CD14-positive monocyte (primary cell): ENCODE results near the gene ZNF341. TPM values are rescaled to one million over a fixed set of nuclear protein-coding genes. Genes with fewer than 3 reads are reported as not detected.

ENCODE experiments used
- DNase-seq, 3 donors: peaks; one replicate each; pipeline ENCODE4 v3.0.0-alpha.2; 2011 to 2022
- H2AFZ ChIP-seq: 2 replicates; pipeline ENCODE4 v1.6.0; 2012; ENCODE audit warnings: mild to moderate bottlenecking, low read depth, low read length, inconsistent platforms; ENCODE audit not compliant: insufficient read depth, poor library complexity, severe bottlenecking
- H3K27ac ChIP-seq, 2 donors: 1 replicate in 1 of 2; 2 replicates in 1 of 2; pipeline ENCODE4 v1.5.1; 2012 to 2013; ENCODE audit warnings: low read length in 2 of 2, control low read depth in 1 of 2, inconsistent platforms in 1 of 2, low read depth in 1 of 2, mild to moderate bottlenecking in 1 of 2
- H3K27me3 ChIP-seq, 2 donors: one replicate each; pipeline versions ENCODE4 v1.6.0 to v1.6.1; 2011 to 2013; ENCODE audit warnings: low read length in 2 of 2; ENCODE audit not compliant: control insufficient read depth in 2 of 2, insufficient read depth in 2 of 2
- H3K36me3 ChIP-seq, 2 donors: replicated peaks in 1 of 2; 1 replicate in 1 of 2; 2 replicates in 1 of 2; pipeline versions ENCODE4 v1.5.1 to v1.6.1; 2012 to 2013; ENCODE audit warnings: low read length in 2 of 2, control low read depth in 1 of 2, inconsistent platforms in 1 of 2, mild to moderate bottlenecking in 1 of 2; ENCODE audit not compliant: insufficient read depth in 2 of 2, control insufficient read depth in 1 of 2
- H3K4me1 ChIP-seq, 2 donors: 1 replicate in 1 of 2; 2 replicates in 1 of 2; pipeline versions ENCODE4 v1.5.1 to v1.6.1; 2012 to 2013; ENCODE audit warnings: low read length in 2 of 2, control low read depth in 1 of 2, inconsistent platforms in 1 of 2, mild to moderate bottlenecking in 1 of 2, moderate library complexity in 1 of 2; ENCODE audit not compliant: insufficient read depth in 2 of 2, control insufficient read depth in 1 of 2
- H3K4me2 ChIP-seq: replicated peaks from 2 replicates; pipeline ENCODE3; 2012; ENCODE audit warnings: low read length, moderate library complexity, mild to moderate bottlenecking; ENCODE audit not compliant: poor library complexity, severe bottlenecking; ENCODE audit errors: extremely low read depth
- H3K4me3 ChIP-seq, 3 experiments: fragments of 200-600 bp in 1 of 3; sonication (generic) in 1 of 3; replicated peaks in 1 of 3; 1 replicate in 2 of 3; 2 replicates in 1 of 3; pipeline ENCODE4 v1.5.1; 2011 to 2013; ENCODE audit warnings: low read length in 3 of 3, mild to moderate bottlenecking in 3 of 3, control low read depth in 2 of 3, low read depth in 2 of 3, inconsistent platforms in 1 of 3, moderate library complexity in 1 of 3
- H3K79me2 ChIP-seq: 2 replicates; pipeline ENCODE4 v1.6.0; 2012; ENCODE audit warnings: mild to moderate bottlenecking, control low read depth, inconsistent platforms, low read length, moderate library complexity; ENCODE audit not compliant: insufficient read depth
- H3K9ac ChIP-seq: 2 replicates; pipeline ENCODE4 v1.6.0; 2017; ENCODE audit warnings: low read length, mild to moderate bottlenecking; ENCODE audit not compliant: insufficient read depth, poor library complexity, severe bottlenecking
- H3K9me3 ChIP-seq, 2 donors: replicated peaks in 1 of 2; 1 replicate in 1 of 2; 2 replicates in 1 of 2; pipeline versions ENCODE4 v1.5.1 to v1.6.1; 2012 to 2013; ENCODE audit warnings: low read length in 2 of 2, control low read depth in 1 of 2; ENCODE audit not compliant: control insufficient read depth in 1 of 2, insufficient read depth in 1 of 2
- H4K20me1 ChIP-seq: 2 replicates; pipeline ENCODE4 v1.6.0; 2012; ENCODE audit warnings: mild to moderate bottlenecking, low read length, control low read depth, moderate library complexity; ENCODE audit not compliant: insufficient read depth
- H3K27ac Mint-ChIP-seq, 7 donors: one replicate each; pipeline ENCODE4 v1.8.0; 2020; ENCODE audit warnings: mild to moderate bottlenecking in 7 of 7, mixed read lengths in 7 of 7, moderate library complexity in 6 of 7, inconsistent platforms in 2 of 7
- H3K27me3 Mint-ChIP-seq, 3 donors: one replicate each; pipeline ENCODE4 v1.8.0; 2021 to 2022; ENCODE audit warnings: low read depth in 3 of 3, mild to moderate bottlenecking in 3 of 3, mixed read lengths in 3 of 3, moderate library complexity in 3 of 3, inconsistent platforms in 1 of 3
- H3K36me3 Mint-ChIP-seq, 2 donors: one replicate each; pipeline ENCODE4 v1.8.0; 2020; ENCODE audit warnings: mixed read lengths in 2 of 2, inconsistent platforms in 1 of 2, mild to moderate bottlenecking in 1 of 2
- H3K4me1 Mint-ChIP-seq: one replicate; pipeline ENCODE4 v1.8.0; 2020; ENCODE audit warnings: mild to moderate bottlenecking, mixed read lengths
- H3K4me3 Mint-ChIP-seq, 2 donors: one replicate each; pipeline ENCODE4 v1.8.0; 2020; ENCODE audit warnings: mild to moderate bottlenecking in 2 of 2, mixed read lengths in 2 of 2, moderate library complexity in 1 of 2
- H3K9me3 Mint-ChIP-seq, 7 donors: one replicate each; pipeline ENCODE4 v1.8.0; 2020 to 2022; ENCODE audit warnings: mixed read lengths in 7 of 7, mild to moderate bottlenecking in 6 of 7, moderate library complexity in 6 of 7, inconsistent platforms in 2 of 7
- CTCF ChIP-seq: fragments of 200-600 bp; IDR thresholded peaks from one replicate; pipeline ENCODE4 v1.8.0; 2022; ENCODE audit warnings: antibody characterized with exemption, mild to moderate bottlenecking
- WGBS: methylation state at CpG from one replicate; pipeline ENCODE4 v1.1.5; 2013; ENCODE audit warnings: missing lambda C conversion rate; ENCODE audit not compliant: insufficient coverage; 5-methylcytosine and 5-hydroxymethylcytosine counted together
- intact Hi-C, 2 donors: fragments of 100-400 bp; cut with micrococcal nuclease; formaldehyde crosslinking; loops; one replicate each; pipeline versions ENCODE4 v1.15.0 to v1.15.1; 2023
- polyA plus RNA-seq, 3 donors: library from polyadenylated mRNA; depleted of rRNA in 1 of 3; unstranded in 2 of 3; stranded (reverse) in 1 of 3; fragments of 300-500 nt in 2 of 3; fragments of >200 nt in 1 of 3; fragmentation: Illumina TruSeq in 2 of 3; gene quantifications; 1 replicate in 2 of 3; 2 replicates in 1 of 3; pipeline ENCODE4 v1.2.3, GENCODE V29; 2012 to 2021

Gene ZNF341
- polyA plus RNA-seq, 3 donors, result 1.1 to 10.3 (median 2.3) TPM

GRCh38 chr20:33788351-33789049, 56.7 kb downstream of the ZNF341 start:
- TF ChIP-seq CTCF, result no peak
- Mint-ChIP-seq H3K4me1 (peaks cover 64% of the 10 kb centered on the region), H3K4me3 (no peak overlapping the region), H3K9me3 (peaks cover 0 to 1% (median 0%) of the 10 kb centered on the region in 7 donors), H3K27me3 (no peaks in the 10 kb centered on the region), H3K27ac (peak overlapping the region in 2 of 7 donors; percentile 1 to 69), H3K36me3 (peaks cover 12 to 30% of the 10 kb centered on the region in 2 donors)
- no peak overlapping the region for H3K9ac ChIP-seq
- no peak overlapping the region for H2AFZ ChIP-seq
- H3K4me1 ChIP-seq, result peaks cover 35 to 54% of the 10 kb centered on the region in 2 donors
- no peak overlapping the region for H3K4me2 ChIP-seq
- H3K27ac ChIP-seq, result peak overlapping the region in 1 of 2 donors; percentile 31
- 99% methylated on average over 9 of the region's 12 CpGs for WGBS
- no peak overlapping the region for H3K4me3 ChIP-seq
- H4K20me1 ChIP-seq, result no peaks in the 10 kb centered on the region
- H3K9me3 ChIP-seq, result no peaks in the 10 kb centered on the region
- no peaks in the 10 kb centered on the region for H3K79me2 ChIP-seq
- intact Hi-C loops, result no loop called here
- H3K36me3 ChIP-seq, result peaks cover 4 to 18% of the 10 kb centered on the region in 2 donors
- DNase-seq, result no peak
- no peaks in the 10 kb centered on the region for H3K27me3 ChIP-seq

- no peak overlapping the region for H2AFZ ChIP-seq
- peaks cover 31 to 46% of the 10 kb centered on the region in 2 donors for H3K4me1 ChIP-seq
- H3K4me3 Mint-ChIP-seq, result no peak overlapping the region
- peak overlapping the region in 3 of 7 donors; percentile 30 to 37 (median 32) for H3K27ac Mint-ChIP-seq
- no peaks in the 10 kb centered on the region for H4K20me1 ChIP-seq
- H3K9me3 ChIP-seq, result no peaks in the 10 kb centered on the region
- DNase-seq, result peak; percentile 10 to 33 (median 20)
- H3K4me2 ChIP-seq, result no peak overlapping the region
- H3K4me1 Mint-ChIP-seq, result peaks cover 60% of the 10 kb centered on the region
- intact Hi-C loops, result no loop called here
- no peak overlapping the region for H3K9ac ChIP-seq
- no peaks in the 10 kb centered on the region for H3K27me3 ChIP-seq
- peaks cover 12 to 30% of the 10 kb centered on the region in 2 donors for H3K36me3 Mint-ChIP-seq
- WGBS, result 96% methylated on average over 8 of the region's 11 CpGs
- no peak for TF ChIP-seq CTCF
- peak overlapping the region in 1 of 2 donors; percentile 63 for H3K27ac ChIP-seq
- no peaks in the 10 kb centered on the region for H3K79me2 ChIP-seq
- H3K4me3 ChIP-seq, result no peak overlapping the region
- H3K36me3 ChIP-seq, result peaks cover 4 to 18% of the 10 kb centered on the region in 2 donors
- H3K27me3 Mint-ChIP-seq, result no peaks in the 10 kb centered on the region
- peaks cover 0 to 1% (median 0%) of the 10 kb centered on the region in 7 donors for H3K9me3 Mint-ChIP-seq
Measured at GRCh38 chr20:33789109-33789857, 57.5 kb downstream of the ZNF341 start.
